ENCODE data around the gene PAFAH1B2.
A peak's percentile ranks its signal among the peaks of the same experiment; 100 is the strongest.
"Not testable (repeated sequence)": the region's sequence is repeated elsewhere in the genome, so short reads cannot be mapped to it uniquely, and the experiment has no call there.

PAFAH1B2 gene
- 76.2 reads per million, percentile 77 among the genes with 10 or more reads in this experiment for total RNA-seq

GRCh38 chr11:117143871-117144476 lies at the start of gene PAFAH1B2:
PAFAH1B2 (plus strand) TSS chr11:117144287; CDS start chr11:117152448, 8,161 bp downstream.
- peak; percentile 90 for DNase-seq

DNA sequence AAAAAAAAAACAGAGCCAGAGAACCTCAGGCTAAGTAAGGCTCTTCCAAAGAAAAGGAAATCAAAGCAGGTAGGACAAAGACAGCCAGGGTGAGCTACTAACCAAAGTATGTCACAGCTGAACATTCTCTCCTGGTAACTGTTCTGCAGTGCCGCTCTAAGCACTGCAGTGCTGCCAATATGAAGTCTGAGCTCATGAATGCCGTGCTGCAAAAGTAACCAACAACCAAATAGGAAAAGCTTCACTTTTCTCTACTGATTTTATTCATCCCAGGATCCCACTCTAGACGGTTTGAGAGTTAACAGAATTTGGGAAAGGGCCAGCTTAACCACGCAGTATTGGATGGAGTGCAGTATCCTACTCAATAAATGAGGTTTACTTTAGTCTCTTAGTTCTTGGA lies 49.3 kb upstream of the PAFAH1B2 start:
- no peak for DNase-seq

- DNase-seq: no peak
Observed at GRCh38 chr11:117095284-117096161, 48.6 kb upstream of the PAFAH1B2 start.

DNA sequence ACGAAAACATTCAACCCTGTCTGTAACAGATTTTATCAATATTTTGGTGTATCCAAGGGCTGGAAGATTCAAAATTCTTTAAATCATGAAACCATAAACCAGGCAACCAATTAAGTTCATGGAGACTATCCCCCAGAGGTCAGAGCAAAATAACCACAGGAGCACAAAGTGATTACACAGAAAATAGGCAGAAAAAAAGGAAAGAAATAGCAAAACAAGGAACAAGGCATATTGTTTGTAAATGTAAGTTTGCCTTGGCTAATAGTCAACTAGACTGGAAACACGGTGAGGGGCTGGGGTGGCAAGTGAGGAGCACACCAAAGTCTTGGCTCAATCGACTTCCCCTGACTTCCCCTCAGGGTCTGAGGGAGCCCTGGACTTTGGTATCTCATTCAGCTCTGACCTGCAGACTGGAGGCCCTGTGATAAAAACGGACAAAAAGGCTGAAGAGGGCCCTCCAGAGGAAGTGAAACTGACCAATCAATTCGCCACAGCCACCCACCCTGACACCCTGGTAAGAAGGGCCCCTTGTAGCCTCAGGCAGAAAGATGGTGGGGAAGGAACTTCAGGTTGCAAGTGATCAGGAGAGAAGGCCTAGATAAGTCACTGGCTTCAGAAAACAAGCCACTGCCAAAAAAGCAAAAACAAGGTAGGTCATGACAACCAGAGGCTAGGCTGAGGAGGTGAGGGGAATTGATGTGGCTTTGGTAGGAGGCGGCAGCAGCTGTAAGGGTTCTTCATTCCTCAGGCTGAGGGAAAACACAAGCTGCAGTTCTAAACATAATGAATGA lies 47.7 kb upstream of the PAFAH1B2 start:
- peak; percentile 43 for DNase-seq

DNA sequence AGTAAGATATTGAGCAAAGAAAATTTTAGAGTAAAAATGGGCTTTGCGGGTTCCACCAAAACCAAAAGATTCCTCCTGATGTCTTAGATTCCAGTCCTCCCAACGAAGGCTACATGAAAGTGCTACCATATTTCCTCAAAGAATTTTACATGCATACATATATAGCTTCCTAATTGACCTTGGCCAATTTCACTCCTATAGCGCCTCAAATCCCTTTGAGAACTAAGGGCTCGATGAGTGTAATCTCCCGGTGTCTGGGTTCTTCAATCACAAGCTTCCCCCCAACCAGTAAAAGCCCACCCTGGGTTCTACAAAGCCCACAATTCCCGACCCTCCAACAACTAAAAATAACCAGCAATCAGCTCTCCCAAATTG lies 47.1 kb upstream of the PAFAH1B2 start:
- DNase-seq: no peak

DNA sequence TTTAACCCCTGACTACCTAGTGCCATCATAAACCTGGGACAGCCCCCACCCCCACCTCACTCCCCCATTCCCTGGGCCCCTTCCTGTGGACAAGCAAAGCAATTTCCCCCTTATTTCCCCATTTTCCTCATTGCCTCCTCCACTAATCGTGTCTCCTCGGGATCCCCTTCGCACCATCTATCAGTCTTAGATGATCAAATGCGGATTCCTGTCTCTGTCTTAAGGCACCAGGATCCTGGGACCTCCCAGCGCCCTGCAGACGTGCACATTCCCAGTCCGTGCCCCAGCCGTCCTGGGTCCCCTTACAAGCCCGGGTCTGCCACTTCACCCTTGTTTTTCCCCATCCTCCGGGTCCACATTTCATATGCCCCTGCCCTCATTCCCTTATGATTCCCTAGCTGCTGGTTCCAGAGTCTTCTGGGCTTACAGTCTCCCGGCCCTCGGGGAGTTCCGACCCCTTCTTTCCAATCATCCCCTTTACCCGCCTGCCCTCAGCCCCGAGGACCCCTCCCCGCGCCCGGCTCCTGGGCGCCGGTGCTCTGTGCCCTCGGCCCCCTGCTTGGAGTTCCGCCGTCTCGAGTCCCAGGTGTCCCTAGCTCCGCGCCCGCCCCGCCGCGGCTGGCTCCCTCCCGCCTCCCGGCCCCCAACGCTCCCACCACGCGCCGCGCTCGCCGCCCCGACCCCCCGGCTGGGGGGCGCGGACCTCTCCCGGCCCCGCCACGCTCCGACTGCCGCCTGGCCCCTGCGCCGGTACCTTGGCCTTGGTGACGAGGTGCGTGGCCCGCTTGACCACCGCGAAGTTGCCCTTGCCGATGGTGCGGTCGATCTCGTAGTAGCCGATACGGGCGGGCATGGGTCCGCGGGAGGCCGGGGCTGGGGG lies 46.5 kb upstream of the PAFAH1B2 start:
- peak; percentile 12 for DNase-seq

DNA sequence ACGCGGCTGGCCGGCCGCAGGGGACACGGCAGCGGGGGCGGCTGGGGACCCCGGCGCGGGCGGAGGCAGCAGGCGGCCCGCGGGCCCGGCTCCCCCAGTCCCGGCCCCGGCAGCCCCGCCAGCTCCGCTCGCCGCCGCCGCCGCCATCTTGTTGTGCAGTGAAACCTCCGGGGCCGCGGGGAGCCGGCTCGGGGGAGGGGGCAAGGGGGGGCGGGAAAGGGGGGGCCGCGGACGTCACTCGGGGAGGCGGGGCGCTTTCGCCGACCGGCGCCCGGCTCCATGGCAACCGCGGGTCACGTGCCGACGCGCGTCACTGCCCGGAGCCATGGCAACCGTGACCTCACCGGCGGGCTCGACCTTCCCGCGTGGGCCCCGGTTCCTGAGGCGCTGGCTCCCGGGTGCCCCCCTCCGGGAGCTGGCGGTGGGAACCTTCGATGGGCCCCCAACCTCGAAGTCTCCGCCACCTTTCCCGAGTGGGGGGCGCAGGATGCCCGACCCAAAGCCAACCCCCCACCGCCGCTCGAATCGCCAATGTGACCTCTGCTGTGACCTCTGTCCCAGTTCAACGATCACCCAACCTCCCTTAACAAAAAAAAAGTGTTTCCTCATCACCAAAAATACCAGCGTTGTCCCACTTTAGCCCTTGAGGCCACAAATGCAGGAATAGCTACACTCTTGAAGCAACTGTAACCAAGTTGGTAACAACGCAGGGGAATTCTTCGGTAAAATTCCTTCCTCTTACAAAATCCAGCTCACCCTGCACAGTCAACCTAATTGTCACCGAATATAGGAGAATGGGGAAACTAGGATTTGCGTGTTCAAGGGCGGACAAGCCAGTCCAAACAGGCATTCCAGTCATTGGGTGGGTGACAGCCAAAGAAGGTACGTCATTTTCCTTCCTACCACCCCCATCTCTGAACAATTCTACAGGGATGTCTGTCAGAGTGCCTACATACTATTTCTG lies 45.5 kb upstream of the PAFAH1B2 start, which contains the start of gene SIK3:
TSS of gene SIK3 (minus strand) at position 160 of the 964 bp plus-strand sequence. CDS start at position 147, 13 bp downstream.
- peak; percentile 93 for DNase-seq

DNA sequence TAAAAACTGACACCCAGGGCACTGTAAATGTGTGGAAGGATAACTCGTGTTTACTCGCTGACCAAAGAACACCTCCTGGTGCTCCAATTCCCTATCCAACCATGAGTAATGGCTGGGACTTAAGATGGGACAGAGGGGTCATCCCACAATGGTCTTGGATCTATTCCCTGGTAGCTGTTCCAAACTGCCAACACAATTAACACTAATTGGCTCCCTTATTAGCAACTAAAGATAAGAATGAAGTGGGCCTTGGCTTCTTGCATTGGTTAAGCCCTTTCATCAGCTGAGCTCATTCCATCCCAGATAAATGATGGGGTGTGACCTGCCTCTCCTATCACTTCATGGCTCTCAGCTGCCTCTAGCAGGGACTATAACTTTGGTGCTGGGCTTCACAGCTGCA lies 44.4 kb upstream of the PAFAH1B2 start:
- DNase-seq: no peak

GRCh38 chr11:117100556-117100955 lies 43.5 kb upstream of the PAFAH1B2 start:
- no peak for DNase-seq

- no peak for DNase-seq
Observed at GRCh38 chr11:117107701-117108590, 36.1 kb upstream of the PAFAH1B2 start.

GRCh38 chr11:117110294-117110950 lies 33.7 kb upstream of the PAFAH1B2 start:
- DNase-seq: no peak

DNA sequence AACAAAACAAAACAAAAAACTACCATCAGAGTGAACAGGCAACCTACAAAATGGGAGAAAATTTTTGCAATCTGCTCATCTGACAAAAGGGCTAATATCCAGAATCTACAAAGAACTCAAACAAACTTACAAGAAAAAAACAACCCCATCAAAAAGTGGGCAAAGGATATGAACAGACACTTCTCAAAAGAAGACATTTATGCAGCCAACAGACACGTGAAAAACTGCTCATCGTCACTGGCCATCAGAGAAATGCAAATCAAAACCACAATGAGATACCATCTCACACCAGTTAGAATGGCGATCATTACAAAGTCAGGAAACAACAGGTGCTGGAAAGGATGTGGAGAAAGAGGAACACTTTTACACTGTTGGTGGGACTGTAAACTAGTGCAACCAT lies 31.6 kb upstream of the PAFAH1B2 start:
- not testable (repeated sequence) for DNase-seq

DNA sequence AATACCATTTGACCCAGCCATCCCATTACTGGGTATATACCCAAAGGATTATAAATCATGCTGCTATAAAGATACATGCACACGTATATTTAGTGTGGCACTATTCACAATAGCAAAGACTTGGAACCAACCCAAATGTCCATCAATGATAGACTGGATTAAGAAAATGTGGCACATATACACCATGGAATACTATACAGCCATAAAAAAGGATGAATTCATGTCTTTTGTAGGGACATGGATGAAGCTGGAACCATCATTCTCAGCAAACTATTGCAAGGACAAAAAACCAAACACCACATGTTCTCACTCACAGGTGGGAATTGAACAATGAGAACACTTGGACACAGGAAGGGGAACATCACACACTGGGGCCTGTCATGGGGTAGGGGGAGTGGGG lies 31.1 kb upstream of the PAFAH1B2 start:
- DNase-seq: not testable (repeated sequence)

DNA sequence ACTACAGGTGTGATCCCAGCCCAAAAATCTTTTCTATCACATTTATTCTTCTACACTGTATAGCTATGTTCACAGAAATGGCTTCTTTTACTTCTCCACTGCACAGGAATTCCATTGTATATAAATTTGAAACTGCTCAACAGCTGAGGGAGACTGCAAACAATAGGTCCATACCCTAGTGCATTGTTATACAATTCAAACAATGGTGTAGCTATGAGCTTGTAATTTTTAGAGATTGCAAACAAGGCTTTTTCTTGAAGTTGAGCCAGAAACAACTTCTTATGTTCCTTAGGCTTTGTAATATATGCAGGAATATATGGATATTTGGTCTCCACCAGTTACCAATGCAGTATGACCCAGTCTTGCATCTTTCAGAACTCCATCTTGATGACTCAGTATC lies 26.4 kb upstream of the PAFAH1B2 start:
- DNase-seq: no peak

- DNase-seq: no peak
Observed at GRCh38 chr11:117121176-117121575, 22.9 kb upstream of the PAFAH1B2 start.

DNA sequence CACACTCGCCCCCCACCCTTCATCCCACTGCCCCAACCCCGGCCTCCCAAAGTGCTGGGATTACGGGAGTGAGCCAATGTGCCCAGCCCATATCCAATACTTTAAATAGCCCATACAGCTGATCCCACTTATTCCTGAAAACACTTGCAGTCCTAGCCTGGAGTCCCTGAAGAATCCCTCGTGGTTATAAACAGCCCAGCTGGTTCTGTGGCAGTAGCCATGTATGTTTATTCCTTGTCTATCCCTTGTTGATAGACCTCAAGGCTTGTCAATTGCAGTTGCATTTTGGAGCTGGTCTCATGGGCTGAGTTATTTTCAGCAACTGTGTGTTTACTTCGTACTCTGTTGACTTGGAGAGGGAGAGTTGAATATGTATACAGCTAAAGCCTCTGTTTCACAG lies 21.5 kb upstream of the PAFAH1B2 start:
- DNase-seq: no peak

GRCh38 chr11:117126223-117126965 lies 17.7 kb upstream of the PAFAH1B2 start:
- DNase-seq: no peak

GRCh38 chr11:117127171-117127901 lies 16.8 kb upstream of the PAFAH1B2 start:
- no peak for DNase-seq

All from effector CD4-positive, alpha-beta T cell (primary cell).